ENCODE data around the gene GLRX. TPM values are rescaled to one million over a fixed set of nuclear protein-coding genes. Genes with fewer than 3 reads are reported as not detected.

GLRX gene
- total and polyA plus RNA-seq, 2 of the 13 experiments (the other 11 are each of a cell fraction or from before 2014, with no cell fraction given) = 63.8 to 499 TPM

DNA sequence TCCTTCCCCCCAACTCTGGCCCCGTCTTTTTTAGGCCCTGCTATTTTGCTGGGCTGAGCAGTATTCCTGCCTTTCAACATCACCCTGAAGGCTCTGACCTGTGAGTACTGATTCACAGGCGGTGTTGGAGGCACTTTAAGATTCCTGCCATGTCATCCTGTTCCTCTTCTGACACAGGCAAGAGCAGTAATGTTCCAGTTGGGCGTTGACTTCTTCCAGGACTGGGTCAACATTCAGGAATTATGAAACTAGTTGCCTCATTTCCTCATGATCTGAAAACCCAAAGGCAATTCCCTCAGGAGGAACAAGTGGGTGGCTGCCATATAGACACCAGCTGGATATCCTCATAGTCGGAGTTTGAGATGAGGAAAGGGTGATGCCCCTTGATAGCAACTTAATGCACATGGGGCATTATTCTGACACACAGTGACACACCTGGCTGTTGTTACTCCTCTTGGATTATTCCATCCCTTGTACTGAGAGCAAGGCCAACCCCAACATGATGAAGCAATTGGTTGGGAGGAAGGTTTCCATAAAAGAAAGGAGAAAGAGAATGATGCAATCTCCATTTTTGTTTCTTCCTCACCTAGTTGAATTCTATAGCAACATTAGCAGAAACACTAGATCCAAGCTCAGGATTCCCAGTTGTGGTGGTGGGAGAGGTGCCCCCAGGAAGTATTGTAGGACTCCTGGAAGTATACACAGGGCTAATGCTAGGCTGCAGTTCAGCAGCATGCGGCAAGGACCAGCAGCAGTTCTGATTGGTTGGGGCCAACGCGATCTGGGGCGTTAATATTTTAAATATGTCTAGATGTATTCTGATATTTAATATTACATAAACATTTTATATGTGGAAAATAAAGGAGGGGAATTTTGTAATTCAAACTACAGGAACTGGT lies 19.6 kb upstream of the GLRX start (continued):
- TF ChIP-seq, protein P1, sequence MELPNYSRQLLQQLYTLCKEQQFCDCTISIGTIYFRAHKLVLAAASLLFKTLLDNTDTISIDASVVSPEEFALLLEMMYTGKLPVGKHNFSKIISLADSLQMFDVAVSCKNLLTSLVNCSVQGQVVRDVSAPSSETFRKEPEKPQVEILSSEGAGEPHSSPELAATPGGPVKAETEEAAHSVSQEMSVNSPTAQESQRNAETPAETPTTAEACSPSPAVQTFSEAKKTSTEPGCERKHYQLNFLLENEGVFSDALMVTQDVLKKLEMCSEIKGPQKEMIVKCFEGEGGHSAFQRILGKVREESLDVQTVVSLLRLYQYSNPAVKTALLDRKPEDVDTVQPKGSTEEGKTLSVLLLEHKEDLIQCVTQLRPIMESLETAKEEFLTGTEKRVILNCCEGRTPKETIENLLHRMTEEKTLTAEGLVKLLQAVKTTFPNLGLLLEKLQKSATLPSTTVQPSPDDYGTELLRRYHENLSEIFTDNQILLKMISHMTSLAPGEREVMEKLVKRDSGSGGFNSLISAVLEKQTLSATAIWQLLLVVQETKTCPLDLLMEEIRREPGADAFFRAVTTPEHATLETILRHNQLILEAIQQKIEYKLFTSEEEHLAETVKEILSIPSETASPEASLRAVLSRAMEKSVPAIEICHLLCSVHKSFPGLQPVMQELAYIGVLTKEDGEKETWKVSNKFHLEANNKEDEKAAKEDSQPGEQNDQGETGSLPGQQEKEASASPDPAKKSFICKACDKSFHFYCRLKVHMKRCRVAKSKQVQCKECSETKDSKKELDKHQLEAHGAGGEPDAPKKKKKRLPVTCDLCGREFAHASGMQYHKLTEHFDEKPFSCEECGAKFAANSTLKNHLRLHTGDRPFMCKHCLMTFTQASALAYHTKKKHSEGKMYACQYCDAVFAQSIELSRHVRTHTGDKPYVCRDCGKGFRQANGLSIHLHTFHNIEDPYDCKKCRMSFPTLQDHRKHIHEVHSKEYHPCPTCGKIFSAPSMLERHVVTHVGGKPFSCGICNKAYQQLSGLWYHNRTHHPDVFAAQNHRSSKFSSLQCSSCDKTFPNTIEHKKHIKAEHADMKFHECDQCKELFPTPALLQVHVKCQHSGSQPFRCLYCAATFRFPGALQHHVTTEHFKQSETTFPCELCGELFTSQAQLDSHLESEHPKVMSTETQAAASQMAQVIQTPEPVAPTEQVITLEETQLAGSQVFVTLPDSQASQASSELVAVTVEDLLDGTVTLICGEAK (IDR thresholded peaks at IDR 0.05) = no peak
- TF ChIP-seq, protein P1 (CRISPR knock-in tag; IDR thresholded peaks at IDR 0.05) = no peak
- TF ChIP-seq SRSF4 (IDR thresholded peaks at IDR 0.05; ENCODE audit: low read depth, low read length, poor library complexity, severe bottlenecking) (no peak), PAXIP1 (CRISPR knock-in tag; conservative IDR thresholded peaks at IDR 0.05) (no peak), PRPF4 (IDR thresholded peaks at IDR 0.05; ENCODE audit: low read depth, low read length, poor library complexity, severe bottlenecking) (no peak), REL (CRISPR knock-in tag; conservative IDR thresholded peaks at IDR 0.05) (no peak), E2F5 (CRISPR knock-in tag; conservative IDR thresholded peaks at IDR 0.05) (no peak), ZBTB38 (CRISPR knock-in tag; IDR thresholded peaks at IDR 0.05) (no peak)
- TF ChIP-seq, protein P2, sequence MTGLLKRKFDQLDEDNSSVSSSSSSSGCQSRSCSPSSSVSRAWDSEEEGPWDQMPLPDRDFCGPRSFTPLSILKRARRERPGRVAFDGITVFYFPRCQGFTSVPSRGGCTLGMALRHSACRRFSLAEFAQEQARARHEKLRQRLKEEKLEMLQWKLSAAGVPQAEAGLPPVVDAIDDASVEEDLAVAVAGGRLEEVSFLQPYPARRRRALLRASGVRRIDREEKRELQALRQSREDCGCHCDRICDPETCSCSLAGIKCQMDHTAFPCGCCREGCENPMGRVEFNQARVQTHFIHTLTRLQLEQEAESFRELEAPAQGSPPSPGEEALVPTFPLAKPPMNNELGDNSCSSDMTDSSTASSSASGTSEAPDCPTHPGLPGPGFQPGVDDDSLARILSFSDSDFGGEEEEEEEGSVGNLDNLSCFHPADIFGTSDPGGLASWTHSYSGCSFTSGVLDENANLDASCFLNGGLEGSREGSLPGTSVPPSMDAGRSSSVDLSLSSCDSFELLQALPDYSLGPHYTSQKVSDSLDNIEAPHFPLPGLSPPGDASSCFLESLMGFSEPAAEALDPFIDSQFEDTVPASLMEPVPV (CRISPR knock-in tag; IDR thresholded peaks at IDR 0.05) = no peak
- TF ChIP-seq, protein P3, sequence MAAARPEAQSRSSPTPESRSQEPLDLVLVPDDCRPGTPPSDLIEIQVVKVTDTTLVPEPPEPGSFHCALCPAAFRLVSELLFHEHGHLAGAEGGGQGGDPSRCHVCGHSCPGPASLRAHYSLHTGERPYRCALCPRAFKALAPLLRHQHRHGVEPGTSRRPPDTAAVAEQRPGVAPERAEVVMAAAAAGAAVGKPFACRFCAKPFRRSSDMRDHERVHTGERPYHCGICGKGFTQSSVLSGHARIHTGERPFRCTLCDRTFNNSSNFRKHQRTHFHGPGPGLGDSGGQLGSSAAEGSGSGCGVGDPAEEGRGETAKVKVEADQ (CRISPR knock-in tag; IDR thresholded peaks at IDR 0.05; ENCODE audit: borderline replicate concordance) = no peak

Measured in HepG2 (cell line).